ENCODE measurements around the gene TBX19.

TBX19 gene

DNA sequence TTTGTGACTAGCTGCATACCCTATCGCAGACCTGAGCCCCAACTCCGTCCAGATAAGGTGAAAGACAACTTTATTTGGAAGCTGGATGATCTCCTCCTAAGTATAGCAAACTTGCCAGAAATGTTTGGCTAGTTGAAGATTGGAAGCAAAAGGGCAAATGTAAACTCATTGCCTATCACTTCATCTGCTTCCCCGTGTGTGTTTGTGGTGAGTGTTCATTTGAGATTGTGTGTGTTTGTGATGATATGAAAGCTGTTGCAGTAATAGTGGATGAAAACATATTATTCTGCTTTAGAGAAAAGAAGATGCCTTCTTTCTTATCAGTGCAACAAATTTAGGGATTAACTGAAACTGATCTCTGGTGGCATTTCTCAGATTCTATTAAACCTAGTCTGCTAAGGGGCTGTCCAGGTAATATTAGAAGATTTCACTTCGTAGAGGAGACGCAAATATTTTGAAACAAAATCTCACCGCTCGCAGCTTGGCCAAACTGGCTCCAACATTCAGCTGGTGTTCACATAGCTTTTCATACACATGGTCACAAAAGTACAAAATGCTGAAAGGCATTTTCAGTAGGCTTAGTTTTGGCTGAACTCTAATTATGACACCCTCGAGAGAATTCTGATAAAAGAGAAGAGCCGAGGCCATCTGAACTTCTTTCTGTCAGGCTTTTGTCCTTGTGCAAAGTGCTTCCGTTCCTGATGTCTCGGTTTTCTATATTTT, 1.1 kb downstream of the TBX19 start:
- peaks cover 9% of the 10 kb centered on the region; the same call in 1 of the 2 replicates for H3K4me1 ChIP-seq (ENCODE audit: control insufficient read depth, insufficient read depth, low read length)
- CTCF ChIA-PET: interaction anchor here (0.6 to 1.7 kb wide), 3 partner anchors 46 to 95 kb away, joined by 3 read pairs; no protein-coding TSS in a partner anchor
- H3K36me3 ChIP-seq (ENCODE audit: control insufficient read depth in 2 of 2, insufficient read depth in 1 of 2, low read length in 2 of 2): no peaks in the 10 kb centered on the region
- H3K27ac ChIP-seq (ENCODE audit: extremely low read depth, low read depth, low read length): no peak overlapping the region
- no peak overlapping the region for H3K4me3 ChIP-seq (ENCODE audit: low read depth, low read length)
- TF ChIP-seq, protein P1, sequence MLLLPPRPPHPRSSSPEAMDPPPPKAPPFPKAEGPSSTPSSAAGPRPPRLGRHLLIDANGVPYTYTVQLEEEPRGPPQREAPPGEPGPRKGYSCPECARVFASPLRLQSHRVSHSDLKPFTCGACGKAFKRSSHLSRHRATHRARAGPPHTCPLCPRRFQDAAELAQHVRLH (tag by site-specific recombination; IDR thresholded peaks at IDR 0.05): no peak
- TF ChIP-seq, protein P2, sequence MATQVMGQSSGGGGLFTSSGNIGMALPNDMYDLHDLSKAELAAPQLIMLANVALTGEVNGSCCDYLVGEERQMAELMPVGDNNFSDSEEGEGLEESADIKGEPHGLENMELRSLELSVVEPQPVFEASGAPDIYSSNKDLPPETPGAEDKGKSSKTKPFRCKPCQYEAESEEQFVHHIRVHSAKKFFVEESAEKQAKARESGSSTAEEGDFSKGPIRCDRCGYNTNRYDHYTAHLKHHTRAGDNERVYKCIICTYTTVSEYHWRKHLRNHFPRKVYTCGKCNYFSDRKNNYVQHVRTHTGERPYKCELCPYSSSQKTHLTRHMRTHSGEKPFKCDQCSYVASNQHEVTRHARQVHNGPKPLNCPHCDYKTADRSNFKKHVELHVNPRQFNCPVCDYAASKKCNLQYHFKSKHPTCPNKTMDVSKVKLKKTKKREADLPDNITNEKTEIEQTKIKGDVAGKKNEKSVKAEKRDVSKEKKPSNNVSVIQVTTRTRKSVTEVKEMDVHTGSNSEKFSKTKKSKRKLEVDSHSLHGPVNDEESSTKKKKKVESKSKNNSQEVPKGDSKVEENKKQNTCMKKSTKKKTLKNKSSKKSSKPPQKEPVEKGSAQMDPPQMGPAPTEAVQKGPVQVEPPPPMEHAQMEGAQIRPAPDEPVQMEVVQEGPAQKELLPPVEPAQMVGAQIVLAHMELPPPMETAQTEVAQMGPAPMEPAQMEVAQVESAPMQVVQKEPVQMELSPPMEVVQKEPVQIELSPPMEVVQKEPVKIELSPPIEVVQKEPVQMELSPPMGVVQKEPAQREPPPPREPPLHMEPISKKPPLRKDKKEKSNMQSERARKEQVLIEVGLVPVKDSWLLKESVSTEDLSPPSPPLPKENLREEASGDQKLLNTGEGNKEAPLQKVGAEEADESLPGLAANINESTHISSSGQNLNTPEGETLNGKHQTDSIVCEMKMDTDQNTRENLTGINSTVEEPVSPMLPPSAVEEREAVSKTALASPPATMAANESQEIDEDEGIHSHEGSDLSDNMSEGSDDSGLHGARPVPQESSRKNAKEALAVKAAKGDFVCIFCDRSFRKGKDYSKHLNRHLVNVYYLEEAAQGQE (tag by site-specific recombination; IDR thresholded peaks at IDR 0.05): no peak
- TF ChIP-seq ZNF239 (tag by site-specific recombination; IDR thresholded peaks at IDR 0.05): no peak
- TF ChIP-seq YY2 (tag by site-specific recombination; IDR thresholded peaks at IDR 0.05): no peak
- no peak for TF ChIP-seq ZIC2 (tag by site-specific recombination; IDR thresholded peaks at IDR 0.05)
- no peak for TF ChIP-seq ZNF660 (tag by site-specific recombination; IDR thresholded peaks at IDR 0.05)
- H3K9me3 ChIP-seq (ENCODE audit: control insufficient read depth, insufficient read depth, low read depth, low read length): no peaks in the 10 kb centered on the region
- POLR2A ChIA-PET: no interaction called here

DNA sequence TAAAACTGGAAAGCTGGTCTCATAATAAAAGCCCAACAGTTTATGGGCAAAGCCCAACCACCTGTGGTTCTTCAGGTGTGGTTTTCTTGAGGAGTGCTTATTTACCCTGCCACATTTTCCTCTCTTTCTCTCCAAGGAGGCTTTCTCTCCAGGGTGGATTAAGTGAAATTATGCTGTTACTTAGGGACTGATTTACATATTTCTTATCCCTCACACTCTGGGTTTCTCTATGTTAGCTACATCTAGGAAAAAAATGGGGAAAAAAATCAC, 4.8 kb downstream of the TBX19 start:
- CTCF ChIA-PET: interaction anchor here (0.6 kb wide), 1 partner anchor 10 kb away, joined by 3 read pairs; no protein-coding TSS in a partner anchor
- POLR2A ChIA-PET: interaction anchor here (0.5 kb wide), 1 partner anchor 789 kb away, joined by 3 read pairs; no protein-coding TSS in a partner anchor
- H3K4me3 ChIP-seq (ENCODE audit: low read depth, low read length): no peak overlapping the region
- H3K4me1 ChIP-seq (ENCODE audit: control insufficient read depth, insufficient read depth, low read length): peaks cover 11% of the 10 kb centered on the region; the same call in 1 of the 2 replicates
- H3K36me3 ChIP-seq (ENCODE audit: control insufficient read depth in 2 of 2, insufficient read depth in 1 of 2, low read length in 2 of 2): no peaks in the 10 kb centered on the region
- H3K27ac ChIP-seq (ENCODE audit: extremely low read depth, low read depth, low read length): no peak overlapping the region
- no peaks in the 10 kb centered on the region for H3K9me3 ChIP-seq (ENCODE audit: control insufficient read depth, insufficient read depth, low read depth, low read length)
- TF ChIP-seq ZNF747 (tag by site-specific recombination; IDR thresholded peaks at IDR 0.05) (no peak), ZNF549 (tag by site-specific recombination; IDR thresholded peaks at IDR 0.05) (no peak), KLF7 (tag by site-specific recombination; IDR thresholded peaks at IDR 0.05; ENCODE audit: borderline replicate concordance) (no peak), ZNF366 (tag by site-specific recombination; conservative IDR thresholded peaks at IDR 0.05) (0 out of 2 replicates have a peak, but pooled peaks have one; percentile 19), ZNF626 (tag by site-specific recombination; IDR thresholded peaks at IDR 0.05) (no peak), ZNF585B (tag by site-specific recombination; IDR thresholded peaks at IDR 0.05) (no peak), OVOL3 (tag by site-specific recombination; IDR thresholded peaks at IDR 0.05) (no peak), ZNF202 (tag by site-specific recombination; IDR thresholded peaks at IDR 0.05; ENCODE audit: borderline replicate concordance) (no peak), ZNF791 (tag by site-specific recombination; IDR thresholded peaks at IDR 0.05) (no peak), ZNF548 (tag by site-specific recombination; IDR thresholded peaks at IDR 0.05) (no peak), ZBTB8A (tag by site-specific recombination; IDR thresholded peaks at IDR 0.05) (no peak), ZNF223 (tag by site-specific recombination; IDR thresholded peaks at IDR 0.05) (no peak), GLI2 (tag by site-specific recombination; IDR thresholded peaks at IDR 0.05; ENCODE audit: borderline replicate concordance, low read depth) (no peak), IKZF3 (tag by site-specific recombination; IDR thresholded peaks at IDR 0.05) (peak; percentile 43; the same call in 1 of the 2 replicates), ZSCAN30 (tag by site-specific recombination; IDR thresholded peaks at IDR 0.05) (0 out of 2 replicates have a peak, but pooled peaks have one; percentile 46), ZNF157 (tag by site-specific recombination; IDR thresholded peaks at IDR 0.05) (no peak)
- TF ChIP-seq, protein P3, sequence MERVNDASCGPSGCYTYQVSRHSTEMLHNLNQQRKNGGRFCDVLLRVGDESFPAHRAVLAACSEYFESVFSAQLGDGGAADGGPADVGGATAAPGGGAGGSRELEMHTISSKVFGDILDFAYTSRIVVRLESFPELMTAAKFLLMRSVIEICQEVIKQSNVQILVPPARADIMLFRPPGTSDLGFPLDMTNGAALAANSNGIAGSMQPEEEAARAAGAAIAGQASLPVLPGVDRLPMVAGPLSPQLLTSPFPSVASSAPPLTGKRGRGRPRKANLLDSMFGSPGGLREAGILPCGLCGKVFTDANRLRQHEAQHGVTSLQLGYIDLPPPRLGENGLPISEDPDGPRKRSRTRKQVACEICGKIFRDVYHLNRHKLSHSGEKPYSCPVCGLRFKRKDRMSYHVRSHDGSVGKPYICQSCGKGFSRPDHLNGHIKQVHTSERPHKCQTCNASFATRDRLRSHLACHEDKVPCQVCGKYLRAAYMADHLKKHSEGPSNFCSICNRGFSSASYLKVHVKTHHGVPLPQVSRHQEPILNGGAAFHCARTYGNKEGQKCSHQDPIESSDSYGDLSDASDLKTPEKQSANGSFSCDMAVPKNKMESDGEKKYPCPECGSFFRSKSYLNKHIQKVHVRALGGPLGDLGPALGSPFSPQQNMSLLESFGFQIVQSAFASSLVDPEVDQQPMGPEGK (tag by site-specific recombination; IDR thresholded peaks at IDR 0.05): no peak
- TF ChIP-seq, protein P4, sequence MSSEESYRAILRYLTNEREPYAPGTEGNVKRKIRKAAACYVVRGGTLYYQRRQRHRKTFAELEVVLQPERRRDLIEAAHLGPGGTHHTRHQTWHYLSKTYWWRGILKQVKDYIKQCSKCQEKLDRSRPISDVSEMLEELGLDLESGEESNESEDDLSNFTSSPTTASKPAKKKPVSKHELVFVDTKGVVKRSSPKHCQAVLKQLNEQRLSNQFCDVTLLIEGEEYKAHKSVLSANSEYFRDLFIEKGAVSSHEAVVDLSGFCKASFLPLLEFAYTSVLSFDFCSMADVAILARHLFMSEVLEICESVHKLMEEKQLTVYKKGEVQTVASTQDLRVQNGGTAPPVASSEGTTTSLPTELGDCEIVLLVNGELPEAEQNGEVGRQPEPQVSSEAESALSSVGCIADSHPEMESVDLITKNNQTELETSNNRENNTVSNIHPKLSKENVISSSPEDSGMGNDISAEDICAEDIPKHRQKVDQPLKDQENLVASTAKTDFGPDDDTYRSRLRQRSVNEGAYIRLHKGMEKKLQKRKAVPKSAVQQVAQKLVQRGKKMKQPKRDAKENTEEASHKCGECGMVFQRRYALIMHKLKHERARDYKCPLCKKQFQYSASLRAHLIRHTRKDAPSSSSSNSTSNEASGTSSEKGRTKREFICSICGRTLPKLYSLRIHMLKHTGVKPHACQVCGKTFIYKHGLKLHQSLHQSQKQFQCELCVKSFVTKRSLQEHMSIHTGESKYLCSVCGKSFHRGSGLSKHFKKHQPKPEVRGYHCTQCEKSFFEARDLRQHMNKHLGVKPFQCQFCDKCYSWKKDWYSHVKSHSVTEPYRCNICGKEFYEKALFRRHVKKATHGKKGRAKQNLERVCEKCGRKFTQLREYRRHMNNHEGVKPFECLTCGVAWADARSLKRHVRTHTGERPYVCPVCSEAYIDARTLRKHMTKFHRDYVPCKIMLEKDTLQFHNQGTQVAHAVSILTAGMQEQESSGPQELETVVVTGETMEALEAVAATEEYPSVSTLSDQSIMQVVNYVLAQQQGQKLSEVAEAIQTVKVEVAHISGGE (tag by site-specific recombination; conservative IDR thresholded peaks at IDR 0.05; ENCODE audit: low read depth): no peak
- TF ChIP-seq, protein P5, sequence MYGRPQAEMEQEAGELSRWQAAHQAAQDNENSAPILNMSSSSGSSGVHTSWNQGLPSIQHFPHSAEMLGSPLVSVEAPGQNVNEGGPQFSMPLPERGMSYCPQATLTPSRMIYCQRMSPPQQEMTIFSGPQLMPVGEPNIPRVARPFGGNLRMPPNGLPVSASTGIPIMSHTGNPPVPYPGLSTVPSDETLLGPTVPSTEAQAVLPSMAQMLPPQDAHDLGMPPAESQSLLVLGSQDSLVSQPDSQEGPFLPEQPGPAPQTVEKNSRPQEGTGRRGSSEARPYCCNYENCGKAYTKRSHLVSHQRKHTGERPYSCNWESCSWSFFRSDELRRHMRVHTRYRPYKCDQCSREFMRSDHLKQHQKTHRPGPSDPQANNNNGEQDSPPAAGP (tag by site-specific recombination; IDR thresholded peaks at IDR 0.05): no peak
